ENCODE results near the gene ARHGAP8. TPM values are rescaled to one million over a fixed set of nuclear protein-coding genes. Genes with fewer than 3 reads are reported as not detected.

The ARHGAP8 gene
- total RNA-seq, 3 donors from 2014 or later (not counting 1 experiment from before 2014, with no cell fraction given), result 23.6 to 32.6 (median 26.5) TPM

- Histone ChIP-seq H3K4me3 (ENCODE audit: low read length) (no peak overlapping the region), H3K4me1 (ENCODE audit: control insufficient read depth, insufficient read depth, low read length) (no peaks in the 10 kb centered on the region), H3K9me3 (ENCODE audit: control insufficient read depth, insufficient read depth, low read length) (no peaks in the 10 kb centered on the region), H3K27ac (ENCODE audit: low read length) (no peak overlapping the region), H3K27me3 (ENCODE audit: control insufficient read depth, insufficient read depth, low read length) (no peaks in the 10 kb centered on the region), H3K36me3 (ENCODE audit: control insufficient read depth, insufficient read depth, low read length) (no peaks in the 10 kb centered on the region)
- TF ChIP-seq, protein P1, sequence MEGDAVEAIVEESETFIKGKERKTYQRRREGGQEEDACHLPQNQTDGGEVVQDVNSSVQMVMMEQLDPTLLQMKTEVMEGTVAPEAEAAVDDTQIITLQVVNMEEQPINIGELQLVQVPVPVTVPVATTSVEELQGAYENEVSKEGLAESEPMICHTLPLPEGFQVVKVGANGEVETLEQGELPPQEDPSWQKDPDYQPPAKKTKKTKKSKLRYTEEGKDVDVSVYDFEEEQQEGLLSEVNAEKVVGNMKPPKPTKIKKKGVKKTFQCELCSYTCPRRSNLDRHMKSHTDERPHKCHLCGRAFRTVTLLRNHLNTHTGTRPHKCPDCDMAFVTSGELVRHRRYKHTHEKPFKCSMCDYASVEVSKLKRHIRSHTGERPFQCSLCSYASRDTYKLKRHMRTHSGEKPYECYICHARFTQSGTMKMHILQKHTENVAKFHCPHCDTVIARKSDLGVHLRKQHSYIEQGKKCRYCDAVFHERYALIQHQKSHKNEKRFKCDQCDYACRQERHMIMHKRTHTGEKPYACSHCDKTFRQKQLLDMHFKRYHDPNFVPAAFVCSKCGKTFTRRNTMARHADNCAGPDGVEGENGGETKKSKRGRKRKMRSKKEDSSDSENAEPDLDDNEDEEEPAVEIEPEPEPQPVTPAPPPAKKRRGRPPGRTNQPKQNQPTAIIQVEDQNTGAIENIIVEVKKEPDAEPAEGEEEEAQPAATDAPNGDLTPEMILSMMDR (IDR thresholded peaks at IDR 0.05), result no peak
- H3K36me3 Mint-ChIP-seq, result no peaks in the 10 kb centered on the region
- H3K4me1 Mint-ChIP-seq, result no peaks in the 10 kb centered on the region
- DNase-seq (no peak), ATAC-seq (no peak)
- 86% methylated on average over 19 of the region's 19 CpGs for WGBS (ENCODE audit: insufficient coverage)
- intact Hi-C loops (cut with micrococcal nuclease), result no loop called here
- H3K27me3 Mint-ChIP-seq (ENCODE audit: low read depth in 2 of 2), result peaks cover 0 to 2% of the 10 kb centered on the region in 2 donors
- H3K4me3 Mint-ChIP-seq, result no peak overlapping the region
- no peak overlapping the region for H3K27ac Mint-ChIP-seq
- H3K9me3 Mint-ChIP-seq, result no peaks in the 10 kb centered on the region
These were observed 128.4 kb downstream of the ARHGAP8 start for GRCh38 chr22:44880610-44881290.

DNA sequence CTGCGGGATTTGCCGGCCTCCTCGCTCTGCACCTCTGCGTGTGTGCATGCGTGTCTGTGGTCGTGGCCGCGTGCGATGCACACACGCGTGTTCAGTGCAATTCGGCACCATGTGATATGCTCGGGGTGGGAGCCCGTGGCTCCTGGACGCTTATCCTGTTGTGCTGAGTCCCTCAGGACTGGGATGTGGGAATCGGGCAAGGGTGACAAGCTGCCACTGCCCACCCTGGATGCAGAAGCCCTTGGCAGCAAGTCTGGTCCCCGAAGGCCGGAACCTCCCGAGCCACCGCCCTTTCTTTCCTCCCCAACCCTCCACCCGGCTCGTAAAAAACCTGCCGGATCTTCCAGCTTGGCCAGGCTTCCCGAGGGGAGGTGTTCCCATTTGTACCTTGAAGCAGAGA is 129.2 kb downstream of the ARHGAP8 start:
- DNase-seq (no peak), ATAC-seq (no peak)
- WGBS (ENCODE audit: insufficient coverage), result 89% methylated on average over 23 of the region's 24 CpGs
- H3K27ac ChIP-seq (ENCODE audit: low read length), result no peak overlapping the region
- Mint-ChIP-seq H3K9me3 (no peaks in the 10 kb centered on the region), H3K4me1 (no peaks in the 10 kb centered on the region), H3K36me3 (no peaks in the 10 kb centered on the region), H3K4me3 (no peak overlapping the region), H3K27me3 (ENCODE audit: low read depth in 2 of 2) (peaks cover 0 to 2% of the 10 kb centered on the region in 2 donors), H3K27ac (no peak overlapping the region)
- intact Hi-C loops (cut with micrococcal nuclease), result no loop called here
- H3K36me3 ChIP-seq (ENCODE audit: control insufficient read depth, insufficient read depth, low read length), result no peaks in the 10 kb centered on the region
- H3K4me1 ChIP-seq (ENCODE audit: control insufficient read depth, insufficient read depth, low read length), result no peaks in the 10 kb centered on the region
- TF ChIP-seq, protein P1 (IDR thresholded peaks at IDR 0.05), result no peak
- no peaks in the 10 kb centered on the region for H3K9me3 ChIP-seq (ENCODE audit: control insufficient read depth, insufficient read depth, low read length)
- H3K4me3 ChIP-seq (ENCODE audit: low read length), result no peak overlapping the region
- H3K27me3 ChIP-seq (ENCODE audit: control insufficient read depth, insufficient read depth, low read length), result no peaks in the 10 kb centered on the region

DNA sequence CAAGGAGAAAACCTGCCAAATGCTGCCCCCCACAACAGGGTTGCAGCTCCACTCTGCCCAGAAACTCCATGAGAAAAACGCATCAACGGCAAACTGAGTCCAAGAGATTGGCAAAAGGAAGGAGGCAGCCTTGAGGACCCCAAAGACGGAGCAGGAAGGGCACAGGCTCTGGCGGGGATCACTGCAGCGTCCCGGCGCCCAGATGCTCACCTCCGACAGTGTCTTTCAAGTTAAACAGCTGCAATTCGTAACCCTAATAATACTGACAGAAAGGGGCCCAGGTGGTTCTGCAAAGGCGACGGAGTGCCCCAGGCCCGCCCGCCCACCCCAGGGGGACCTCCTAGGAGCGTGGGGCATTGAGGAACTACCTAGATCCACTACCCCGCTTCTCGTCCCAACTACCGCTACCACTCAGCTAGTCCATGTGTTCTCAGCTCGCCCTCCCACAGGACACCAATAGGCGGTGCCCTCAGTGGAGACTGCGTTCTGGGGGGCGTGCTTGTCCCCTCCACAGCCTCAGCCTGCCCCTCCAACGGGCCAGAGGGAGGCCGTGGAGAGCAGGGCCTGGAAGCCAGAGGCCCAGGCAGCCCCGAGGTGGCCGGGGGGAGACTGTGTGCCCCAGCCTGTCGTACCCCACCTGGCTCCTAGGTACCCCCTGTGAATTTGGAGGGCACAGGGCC is 130.0 kb downstream of the ARHGAP8 start:
- DNase-seq (no peak), ATAC-seq (no peak)
- no peak overlapping the region for H3K4me3 Mint-ChIP-seq
- no peaks in the 10 kb centered on the region for H3K36me3 Mint-ChIP-seq
- Histone ChIP-seq H3K27me3 (ENCODE audit: control insufficient read depth, insufficient read depth, low read length) (no peaks in the 10 kb centered on the region), H3K4me3 (ENCODE audit: low read length) (no peak overlapping the region), H3K9me3 (ENCODE audit: control insufficient read depth, insufficient read depth, low read length) (no peaks in the 10 kb centered on the region), H3K36me3 (ENCODE audit: control insufficient read depth, insufficient read depth, low read length) (no peaks in the 10 kb centered on the region), H3K27ac (ENCODE audit: low read length) (no peak overlapping the region), H3K4me1 (ENCODE audit: control insufficient read depth, insufficient read depth, low read length) (no peaks in the 10 kb centered on the region)
- TF ChIP-seq, protein P1 (IDR thresholded peaks at IDR 0.05), result no peak
- no peak overlapping the region for H3K27ac Mint-ChIP-seq
- no peaks in the 10 kb centered on the region for H3K9me3 Mint-ChIP-seq
- intact Hi-C loops (cut with micrococcal nuclease), result no loop called here
- H3K27me3 Mint-ChIP-seq (ENCODE audit: low read depth in 2 of 2), result peaks cover 0 to 2% of the 10 kb centered on the region in 2 donors
- no peaks in the 10 kb centered on the region for H3K4me1 Mint-ChIP-seq
- WGBS (ENCODE audit: insufficient coverage), result 87% methylated on average over 26 of the region's 26 CpGs

Data from natural killer cell (primary cell).